HG03521 (cell line): Measurements from ENCODE around the gene PKNOX2.

ENCODE experiments used
- ATAC-seq: cut with Tn5 transposase; IDR thresholded peaks from one replicate; pipeline ENCODE4 v1.9.1; 2021; ENCODE audit warnings: mild to moderate bottlenecking, moderate library complexity; ENCODE audit not compliant: unreplicated experiment

The PKNOX2 gene

GRCh38 chr11:125373426-125374391 lies 209.2 kb downstream of the PKNOX2 start:
- ATAC-seq: no peak

- ATAC-seq: no peak
These were observed 209.8 kb downstream of the PKNOX2 start for GRCh38 chr11:125374398-125374797.

GRCh38 chr11:125375146-125375545 lies 210.6 kb downstream of the PKNOX2 start:
- ATAC-seq: no peak

GRCh38 chr11:125376117-125376516 lies 211.6 kb downstream of the PKNOX2 start:
- no peak for ATAC-seq

- no peak for ATAC-seq
These were observed 212.3 kb downstream of the PKNOX2 start for GRCh38 chr11:125376856-125377255.

- ATAC-seq: no peak
These were observed 213.5 kb downstream of the PKNOX2 start for GRCh38 chr11:125378083-125378482.

- ATAC-seq: no peak
These were observed 214.0 kb downstream of the PKNOX2 start for GRCh38 chr11:125378571-125378970.

GRCh38 chr11:125379565-125379964 lies 215.0 kb downstream of the PKNOX2 start:
- ATAC-seq: no peak

GRCh38 chr11:125379981-125380380 lies 215.4 kb downstream of the PKNOX2 start:
- no peak for ATAC-seq

GRCh38 chr11:125380756-125381445 lies 216.3 kb downstream of the PKNOX2 start:
- ATAC-seq: no peak

- no peak for ATAC-seq
These were observed 217.0 kb downstream of the PKNOX2 start for GRCh38 chr11:125381499-125382044.

- no peak for ATAC-seq
These were observed 217.8 kb downstream of the PKNOX2 start for GRCh38 chr11:125382314-125382791.

GRCh38 chr11:125382822-125383221 lies 218.3 kb downstream of the PKNOX2 start:
- ATAC-seq: no peak

GRCh38 chr11:125384825-125385224 lies 220.3 kb downstream of the PKNOX2 start:
- no peak for ATAC-seq

GRCh38 chr11:125387901-125388300 lies 223.3 kb downstream of the PKNOX2 start:
- no peak for ATAC-seq

GRCh38 chr11:125388611-125389010 lies 224.1 kb downstream of the PKNOX2 start:
- ATAC-seq: no peak

- no peak for ATAC-seq
These were observed 225.0 kb downstream of the PKNOX2 start for GRCh38 chr11:125389339-125390166.

- ATAC-seq: no peak
These were observed 226.4 kb downstream of the PKNOX2 start for GRCh38 chr11:125390946-125391345.

GRCh38 chr11:125393331-125393730 lies 228.8 kb downstream of the PKNOX2 start:
- no peak for ATAC-seq

- ATAC-seq: no peak
These were observed 229.7 kb downstream of the PKNOX2 start for GRCh38 chr11:125394296-125394695.

- ATAC-seq: no peak
These were observed 232.9 kb downstream of the PKNOX2 start for GRCh38 chr11:125397421-125397820.
